LoVo (cell line): ENCODE results near the gene ASXL2.
"Not testable (repeated sequence)": the region's sequence is repeated elsewhere in the genome, so short reads cannot be mapped to it uniquely, and the experiment has no call there.

Experiments
- DNase-seq: peaks from one replicate; pipeline ENCODE4 v3.0.0-alpha.2; 2016; ENCODE audit warnings: low spot score

Gene ASXL2

DNA sequence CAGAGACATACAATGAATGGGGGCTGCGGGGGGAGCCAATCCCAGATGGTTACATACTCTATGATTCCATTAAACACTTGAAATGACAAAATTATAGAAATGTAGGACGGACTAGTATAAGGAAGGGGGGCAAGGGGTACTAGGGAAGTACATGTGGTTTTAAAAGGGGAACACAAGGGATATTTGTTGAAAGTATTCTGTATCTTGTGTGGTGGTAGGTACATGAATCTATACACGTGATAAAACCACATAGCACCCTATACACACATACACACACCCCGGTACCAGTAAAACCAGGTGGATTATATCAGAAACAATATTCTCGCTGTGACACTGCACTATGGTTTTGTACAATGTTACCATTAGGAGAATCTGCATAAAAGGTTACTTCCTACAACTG, 45.4 kb downstream of the ASXL2 start:
- DNase-seq = no peak

DNA sequence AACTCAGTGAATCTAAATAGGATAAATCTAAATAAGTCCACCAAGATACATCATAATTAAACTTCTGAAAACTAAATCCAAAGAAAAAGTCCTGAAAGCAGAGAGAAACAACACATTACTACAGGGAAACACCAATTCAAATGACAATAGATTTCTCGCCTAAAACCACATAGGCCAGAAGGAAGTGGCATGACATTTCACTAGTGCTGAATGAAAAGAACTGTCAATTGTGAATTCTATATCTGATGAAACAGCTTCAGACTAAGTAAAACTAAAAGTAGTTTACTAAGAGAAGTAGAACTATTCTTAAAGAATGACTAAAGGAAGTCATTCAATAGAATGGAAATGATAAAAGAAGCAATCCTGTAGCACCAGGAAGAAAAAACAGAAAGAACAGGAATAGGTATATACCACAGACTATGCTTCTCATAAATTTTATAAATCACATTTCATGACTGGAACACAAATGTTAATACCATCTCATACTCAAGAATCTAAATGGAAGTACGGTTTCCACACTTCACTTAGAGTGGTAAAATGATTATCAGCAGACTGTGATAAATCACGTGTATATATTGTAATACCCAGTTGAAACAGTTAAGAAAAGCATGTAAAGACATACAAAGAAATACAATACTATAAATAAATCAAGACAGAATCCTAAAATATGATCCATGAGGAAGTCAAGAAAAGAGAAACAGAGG, 46.4 kb downstream of the ASXL2 start:
- DNase-seq = no peak

DNA sequence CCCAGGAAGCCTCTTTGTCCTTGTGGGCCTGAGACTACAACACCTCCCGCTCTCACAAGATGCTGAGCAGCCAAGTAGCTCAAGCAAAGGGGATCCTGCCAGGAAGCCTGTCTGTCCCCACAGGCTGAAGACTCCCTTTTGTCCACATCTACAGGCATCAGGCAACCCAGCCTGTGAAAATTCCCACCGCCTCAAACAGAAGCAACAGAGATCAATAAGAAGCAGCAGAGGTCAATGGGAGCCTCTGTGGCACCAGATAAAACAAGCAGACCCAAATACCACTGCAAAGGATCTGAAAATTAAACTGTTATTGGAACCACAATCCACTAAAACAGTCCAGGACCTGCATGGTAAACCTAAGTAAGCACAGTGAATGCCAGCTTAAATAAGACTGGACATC, 48.5 kb downstream of the ASXL2 start:
- DNase-seq = no peak

DNA sequence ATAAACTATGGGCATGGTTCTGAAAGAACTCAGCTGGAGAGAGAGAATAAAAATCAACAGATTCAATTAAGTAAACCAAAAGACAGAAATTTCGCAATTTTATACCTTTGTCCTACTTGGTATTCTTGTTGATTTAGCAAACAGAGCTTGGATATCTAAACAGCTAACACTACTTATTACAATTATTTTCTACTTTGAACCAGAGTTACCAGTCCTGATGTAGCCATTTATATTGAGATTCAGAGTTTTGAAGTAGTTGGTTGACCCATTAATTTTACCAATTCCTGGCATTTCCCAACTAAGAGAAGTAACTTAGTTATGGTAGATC, 48.9 kb downstream of the ASXL2 start:
- no peak for DNase-seq

DNA sequence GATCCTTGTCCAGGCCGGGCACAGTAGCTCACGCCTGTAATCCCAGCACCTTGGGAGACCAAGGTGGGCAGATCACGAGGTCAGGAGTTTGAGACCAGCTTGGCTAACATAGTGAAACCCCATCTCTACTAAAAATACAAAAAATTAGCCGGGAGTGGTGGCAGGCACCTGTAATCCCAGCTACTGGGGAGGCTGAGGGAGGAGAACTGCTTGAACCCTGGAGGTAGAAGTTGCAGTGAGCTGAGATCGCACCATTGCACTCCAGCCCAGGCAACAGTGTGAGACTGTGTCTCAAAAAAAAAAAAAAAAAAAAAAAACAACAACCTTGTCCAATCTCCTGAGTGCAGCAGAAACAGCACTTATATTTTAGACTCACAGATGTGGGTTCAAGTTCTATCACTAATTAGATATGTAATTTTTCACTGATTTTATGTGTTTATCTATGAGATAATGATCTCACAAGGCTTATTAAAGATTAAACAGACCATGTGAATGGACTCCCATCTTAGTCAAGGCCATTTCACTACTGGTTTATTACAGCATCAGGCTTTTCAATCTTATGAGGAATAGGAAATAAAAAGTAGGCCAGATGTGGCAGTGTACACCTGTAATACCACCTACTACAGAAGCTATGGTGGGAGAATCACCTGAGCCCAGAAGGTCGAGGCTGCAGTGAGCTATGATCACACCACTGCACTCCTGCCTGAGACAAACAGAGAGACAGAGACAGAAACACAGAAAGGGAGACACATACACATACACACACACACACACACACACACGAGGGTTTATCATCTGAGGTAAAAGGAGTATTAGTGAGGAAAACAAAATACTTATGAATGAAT, 49.5 kb downstream of the ASXL2 start:
- DNase-seq = not testable (repeated sequence)

DNA sequence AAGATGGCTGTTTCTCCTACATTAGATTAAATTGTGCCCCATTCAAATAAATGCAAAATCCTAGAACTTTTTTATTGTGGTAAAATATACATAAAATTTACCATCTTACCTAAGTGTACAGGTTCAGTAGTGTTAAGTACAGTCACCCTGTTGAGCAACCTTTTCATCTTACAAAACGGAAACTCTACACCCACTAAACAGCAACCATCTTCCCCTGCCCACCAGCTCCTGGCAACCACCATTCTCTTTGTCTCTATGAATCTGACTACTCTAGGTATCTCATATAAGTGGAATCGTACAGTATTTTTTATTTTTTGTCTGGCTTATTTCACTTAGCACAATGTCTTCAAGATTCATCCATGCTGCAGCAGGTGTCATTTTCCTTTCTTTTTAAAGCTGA, 53.0 kb downstream of the ASXL2 start:
- DNase-seq = no peak

DNA sequence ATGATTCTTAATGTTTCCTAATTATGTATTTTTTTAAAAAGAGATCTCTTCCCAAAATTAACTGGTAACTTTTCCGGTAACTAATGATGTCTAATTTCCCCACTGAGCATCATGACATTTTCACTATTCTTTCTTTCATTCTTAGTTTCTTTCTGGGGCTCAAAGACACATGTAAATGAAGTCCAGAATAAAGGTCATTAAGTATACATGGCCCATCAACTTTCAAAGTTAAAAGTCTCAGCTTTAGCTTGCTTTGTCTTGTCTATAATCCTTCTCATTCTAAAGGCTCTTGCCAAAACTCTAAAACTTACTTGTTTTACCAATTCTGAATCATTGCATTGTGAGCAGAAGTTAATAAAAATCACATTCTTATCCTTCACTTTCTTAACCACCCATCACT, 53.6 kb downstream of the ASXL2 start:
- DNase-seq = no peak

DNA sequence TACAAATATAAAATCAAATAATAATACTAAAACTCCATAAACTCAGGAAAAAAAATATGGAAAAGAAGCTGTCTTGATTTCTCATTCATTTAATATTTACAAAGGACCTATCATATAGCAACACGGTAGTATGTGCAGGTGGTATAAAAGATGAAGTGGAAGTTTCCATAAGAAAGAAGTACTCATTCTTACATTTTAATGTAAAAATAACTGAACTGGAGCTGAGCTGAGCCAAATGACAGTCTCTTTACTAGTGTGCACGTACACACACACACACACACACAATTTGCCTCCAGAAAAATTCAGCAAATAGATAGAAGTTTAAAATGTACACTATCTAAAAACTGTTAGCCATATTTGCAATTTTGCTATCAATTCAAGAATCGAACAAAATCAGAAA, 54.1 kb downstream of the ASXL2 start:
- DNase-seq = no peak

DNA sequence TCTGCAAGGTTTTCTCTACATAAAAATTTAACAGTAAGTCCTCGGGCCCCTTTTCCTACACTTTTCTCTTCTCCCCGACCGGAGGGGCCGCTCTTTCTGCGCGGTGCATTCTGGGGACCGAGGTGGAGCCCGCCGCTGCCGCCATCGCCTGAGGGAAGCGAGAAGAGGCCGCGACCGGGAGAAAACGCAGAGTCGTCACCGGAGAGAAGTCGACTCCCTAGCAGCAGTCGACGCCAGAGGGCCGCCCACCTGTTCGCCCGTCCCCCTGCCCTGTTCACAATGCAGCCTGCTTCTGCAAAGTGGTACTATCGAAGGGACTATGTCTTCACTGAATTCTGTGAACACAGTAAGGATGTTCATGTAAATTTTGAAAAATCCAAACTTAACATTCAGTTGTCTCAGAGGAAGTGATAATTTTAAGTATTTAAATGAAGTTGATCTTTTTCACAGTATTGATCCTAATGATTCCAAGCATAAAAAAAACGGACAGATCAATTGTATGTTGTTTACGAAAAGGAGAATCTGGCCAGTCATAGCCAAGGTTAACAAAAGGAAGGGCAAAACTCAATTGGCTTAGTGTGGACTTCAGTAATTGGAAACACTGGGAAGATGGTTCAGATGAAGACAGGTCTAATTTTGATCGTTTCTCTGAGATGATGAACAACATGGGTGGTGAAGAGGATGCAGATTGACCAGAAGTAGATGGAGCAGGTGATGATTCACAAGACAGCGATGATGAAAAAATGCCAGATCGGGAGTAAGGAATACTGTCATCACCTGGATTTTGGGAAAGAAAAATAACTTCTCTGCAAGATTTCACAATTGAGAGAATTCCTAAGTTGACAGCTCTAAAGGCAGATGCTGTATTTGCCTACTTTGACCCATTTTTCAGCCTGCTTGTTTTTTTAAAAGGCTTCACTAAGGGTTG, 55.8 kb downstream of the ASXL2 start:
- no peak for DNase-seq

DNA sequence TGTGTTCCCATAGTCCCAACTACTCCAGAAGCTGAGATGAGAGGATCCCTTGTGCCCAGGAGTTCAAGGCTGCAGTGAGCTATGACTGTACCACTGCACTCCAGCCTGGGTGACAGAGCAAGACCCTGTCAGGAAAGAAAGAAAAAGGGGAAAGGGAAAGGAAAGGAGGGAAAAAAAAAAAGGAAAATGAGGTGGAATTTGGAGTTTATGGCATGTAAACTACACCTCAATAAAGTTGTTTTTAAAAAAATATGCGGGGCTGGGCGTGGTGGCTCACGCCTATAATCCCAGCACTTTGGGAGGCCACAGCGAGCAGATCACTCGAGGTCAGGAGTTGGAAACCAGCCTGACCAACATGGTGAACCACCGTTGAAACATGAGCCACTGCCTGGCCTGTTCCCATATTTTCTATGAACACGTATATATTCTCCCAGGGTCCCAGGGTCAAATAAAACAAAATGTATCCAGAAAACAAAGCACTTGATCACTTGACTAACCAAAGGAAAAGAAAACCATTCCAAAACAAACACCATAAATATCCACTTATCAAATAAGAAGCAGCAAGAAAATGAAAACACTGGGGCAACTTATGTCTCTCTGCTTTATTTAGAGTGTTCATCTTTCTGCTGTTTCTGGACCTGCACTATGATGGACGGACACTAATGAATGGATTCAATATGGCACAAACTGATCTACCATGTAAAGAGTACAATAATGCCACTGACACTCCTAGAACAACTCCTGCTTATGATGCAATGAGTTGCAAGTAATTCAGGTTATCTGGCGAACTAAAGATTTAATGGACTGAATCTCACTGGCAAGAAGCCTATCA, 56.8 kb downstream of the ASXL2 start:
- DNase-seq = peak; percentile 32

DNA sequence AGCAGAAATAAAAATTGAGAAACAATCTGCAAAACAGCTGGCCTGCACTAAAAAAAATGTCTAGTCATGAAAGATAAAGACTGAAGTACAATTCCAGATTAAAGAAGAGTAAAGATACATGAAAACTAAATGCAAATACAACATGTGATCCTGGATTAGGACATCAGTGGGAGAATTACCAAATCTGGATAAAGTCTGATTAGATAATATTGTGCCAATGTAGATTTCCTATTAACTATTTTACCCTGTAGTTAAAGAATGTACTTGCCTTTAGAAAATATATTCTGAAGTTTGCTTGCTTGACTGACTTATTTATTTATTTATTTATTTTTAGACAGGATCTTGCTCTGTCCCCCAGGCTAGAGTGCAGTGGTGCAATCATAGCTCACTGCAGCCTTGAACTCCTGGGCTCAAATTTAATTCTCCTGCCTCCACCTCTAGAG, 58.7 kb downstream of the ASXL2 start:
- DNase-seq = no peak

DNA sequence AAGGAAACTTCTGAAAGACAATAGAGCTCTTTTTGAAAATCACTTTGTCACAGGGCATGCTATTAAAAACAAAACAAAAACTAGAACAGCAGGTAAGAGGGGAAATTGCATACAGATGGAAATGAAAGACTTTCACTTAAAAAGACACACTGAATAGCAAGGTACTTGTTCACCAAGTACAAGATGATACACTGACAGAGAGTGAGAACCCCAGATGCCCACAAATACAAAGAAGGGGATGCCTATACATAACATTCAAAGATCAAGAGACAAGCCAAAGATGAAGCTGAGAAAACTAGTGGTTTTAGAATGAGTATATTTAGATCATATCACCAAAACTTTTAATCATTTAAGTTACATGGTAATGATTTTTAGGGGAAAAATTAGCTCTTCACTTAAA, 60.7 kb downstream of the ASXL2 start:
- DNase-seq = no peak

DNA sequence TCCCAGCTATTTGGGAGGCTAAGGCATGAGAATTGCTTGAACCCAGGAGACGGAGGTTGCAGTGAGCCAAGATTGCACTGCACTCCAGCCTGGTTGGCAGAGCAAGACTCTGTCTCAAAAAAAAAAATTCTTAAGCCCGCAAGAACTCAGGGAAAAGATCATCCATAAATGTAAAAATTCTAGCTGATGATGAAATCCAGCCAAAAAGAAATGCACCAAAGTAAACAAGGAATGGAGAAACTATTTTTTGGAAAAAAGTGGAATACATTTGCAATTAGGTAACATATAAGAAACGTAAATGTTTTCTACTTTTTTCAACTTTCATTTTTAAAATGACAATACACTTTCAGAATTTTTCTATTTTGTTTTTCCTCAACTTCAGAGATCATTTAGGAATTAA, 61.3 kb downstream of the ASXL2 start:
- no peak for DNase-seq

DNA sequence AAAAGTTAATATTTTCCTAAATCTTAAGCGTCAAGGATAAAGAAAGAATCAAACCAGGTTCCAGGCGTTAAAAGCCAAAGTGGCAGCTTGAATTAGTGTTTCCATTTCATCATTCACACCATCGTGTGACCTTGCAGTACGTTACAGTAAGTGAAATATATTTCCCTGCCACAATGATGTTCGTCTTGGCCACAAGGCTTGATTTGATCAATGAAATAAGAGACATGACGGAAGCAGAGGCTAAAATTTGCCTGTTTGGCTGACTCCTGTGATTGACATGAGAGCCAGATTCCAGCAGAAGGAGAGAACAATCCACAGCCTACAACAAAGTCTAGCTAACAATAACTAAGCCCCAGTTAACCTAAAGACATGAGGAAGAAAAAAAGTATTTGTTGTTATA, 62.0 kb downstream of the ASXL2 start:
- no peak for DNase-seq

DNA sequence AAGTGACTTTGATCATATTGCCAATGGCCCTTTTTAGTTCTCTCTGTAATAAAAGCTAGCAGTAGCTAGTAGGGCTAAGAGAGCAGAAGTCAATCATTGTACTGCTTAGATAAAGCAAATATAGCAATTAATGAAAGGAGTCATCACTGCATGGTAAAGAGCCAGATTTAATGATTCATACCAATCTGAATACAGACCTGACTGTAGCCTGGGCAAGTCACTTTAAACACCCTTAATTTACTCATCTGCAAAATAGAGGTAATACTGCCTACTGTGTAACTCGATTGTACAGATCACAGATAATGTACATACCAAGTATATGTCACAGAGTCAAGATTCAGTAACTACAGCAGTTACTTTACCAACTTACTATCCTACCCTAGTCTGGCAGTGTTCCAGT, 63.6 kb downstream of the ASXL2 start:
- DNase-seq = no peak

DNA sequence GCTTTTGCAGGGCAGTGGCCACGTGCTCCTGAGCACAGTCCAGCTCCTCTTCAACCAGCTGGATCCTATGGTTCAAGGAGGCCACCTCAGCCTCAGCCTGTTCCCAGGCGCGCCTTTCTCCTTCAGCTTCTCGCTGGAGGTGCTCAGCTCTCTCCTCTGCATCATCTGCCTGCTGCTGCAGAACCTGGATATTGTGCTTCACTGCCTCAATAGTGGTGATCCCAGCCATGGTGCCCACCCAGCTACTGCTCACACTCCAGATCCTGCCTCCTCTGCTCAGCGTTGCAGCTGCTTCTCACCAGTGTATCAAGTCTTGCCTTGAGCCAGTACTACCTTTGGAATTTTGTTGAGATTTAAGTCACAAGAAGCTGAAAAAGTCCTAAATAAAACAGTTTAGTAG, 67.9 kb downstream of the ASXL2 start:
- DNase-seq = no peak

DNA sequence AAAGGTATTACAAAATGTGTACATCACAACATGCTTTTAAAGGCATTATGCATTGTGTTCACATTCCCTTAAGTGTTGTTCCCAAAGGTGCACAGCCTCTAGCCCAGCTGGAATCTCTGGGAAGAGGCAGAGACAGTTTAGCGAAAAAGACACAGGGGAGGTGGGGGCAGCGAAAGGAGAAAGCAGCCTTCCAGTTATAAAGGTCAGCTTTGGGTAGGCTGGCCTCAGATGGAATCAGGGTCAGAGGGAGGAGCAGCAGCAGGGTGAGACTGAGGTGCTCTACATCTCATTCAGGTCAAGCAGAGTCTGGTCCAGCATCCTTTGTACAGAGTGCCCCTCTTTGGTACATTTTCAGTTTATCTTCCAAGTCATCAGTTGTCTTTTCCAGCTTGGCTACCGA, 68.6 kb downstream of the ASXL2 start:
- DNase-seq = no peak

DNA sequence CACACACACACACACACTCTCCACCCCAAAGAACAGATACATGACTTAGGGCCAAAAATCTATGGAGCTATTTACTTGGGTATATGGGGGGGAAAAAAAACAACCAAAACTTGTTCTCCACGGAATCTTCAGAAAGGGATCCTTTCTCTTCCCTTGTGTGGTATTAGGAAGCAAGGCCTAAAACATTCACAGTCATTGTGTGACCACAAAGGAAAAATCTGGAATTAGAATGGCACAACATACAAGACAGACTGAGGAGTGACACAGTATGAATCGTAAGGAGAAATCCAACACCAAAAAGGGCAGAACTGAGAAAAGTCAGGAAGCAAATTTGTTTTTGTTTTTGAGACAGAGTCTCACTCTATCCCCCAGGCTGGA, 70.3 kb downstream of the ASXL2 start:
- DNase-seq = no peak

DNA sequence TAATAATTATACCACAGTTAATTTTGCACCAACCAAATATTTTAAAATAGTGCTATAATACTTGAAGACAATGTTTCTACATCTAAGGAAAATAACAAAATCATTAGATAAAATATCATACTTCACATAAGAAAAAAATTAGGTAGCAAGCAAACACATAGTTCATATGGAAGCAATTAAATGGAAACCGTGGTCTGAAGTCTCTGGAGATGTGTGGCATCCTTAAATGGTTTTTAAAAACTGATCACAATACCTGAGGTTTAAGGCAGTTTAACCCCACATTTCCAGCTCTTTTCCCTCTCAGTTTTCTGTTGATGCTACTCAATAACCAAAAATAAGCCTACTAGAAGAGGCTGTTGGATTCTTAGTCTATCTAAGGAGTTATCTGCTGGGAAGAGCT, 71.3 kb downstream of the ASXL2 start:
- no peak for DNase-seq

DNA sequence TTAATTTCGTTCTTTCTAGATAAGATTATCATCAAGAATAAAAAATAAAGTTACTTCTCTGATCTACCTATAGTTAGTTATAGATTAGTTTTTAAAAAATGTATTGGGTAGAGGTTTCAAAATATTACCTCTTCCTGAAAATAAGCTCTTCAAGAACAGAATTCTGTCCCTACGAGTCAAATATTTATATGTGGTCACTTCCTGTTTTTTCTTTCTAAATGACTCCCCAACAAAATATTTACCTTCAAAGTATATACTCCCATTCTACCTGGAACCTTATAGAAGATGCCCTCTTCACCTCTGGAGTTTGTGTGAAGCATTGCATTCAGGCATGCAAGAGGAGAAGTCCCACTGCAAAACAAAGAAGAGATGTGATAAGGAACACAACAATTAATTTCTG, 72.3 kb downstream of the ASXL2 start:
- DNase-seq = no peak

DNA sequence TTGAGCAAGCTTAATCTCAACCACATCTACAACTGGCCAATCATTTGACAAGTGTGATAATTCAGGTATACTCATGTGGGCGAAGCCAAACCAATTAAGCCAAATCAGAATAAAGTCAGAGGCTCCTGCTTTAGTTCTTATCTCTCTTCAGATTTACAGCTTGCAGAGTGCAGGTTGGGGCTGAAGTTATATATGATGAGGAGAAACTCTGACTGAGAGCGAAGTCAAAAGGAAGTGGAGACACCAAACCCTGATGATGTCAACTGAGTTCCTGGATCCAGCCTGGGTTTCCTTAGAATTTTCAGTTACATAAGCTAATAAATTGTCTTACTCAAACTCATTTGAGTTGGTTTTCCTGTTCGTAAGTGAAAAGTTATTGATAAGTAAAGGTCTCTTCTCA, 73.9 kb downstream of the ASXL2 start:
- no peak for DNase-seq

DNA sequence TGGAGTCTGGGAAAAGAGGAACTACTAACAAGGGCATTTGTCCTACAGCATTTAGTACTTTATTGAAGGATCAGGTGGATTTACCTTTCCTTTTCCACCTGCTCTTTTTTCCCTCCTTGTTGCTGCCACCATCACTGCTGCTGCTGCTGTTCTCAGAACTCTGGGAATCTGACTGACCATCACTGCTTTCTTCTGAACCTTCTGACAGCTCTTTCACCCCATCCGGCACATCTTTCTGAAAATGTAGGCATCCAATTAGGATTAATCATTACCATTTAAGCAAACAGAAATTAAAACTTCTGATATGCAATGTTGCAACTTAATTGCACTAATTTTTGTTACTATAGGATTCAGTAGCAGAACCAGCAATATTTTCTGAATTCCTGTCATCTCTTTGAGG, 79.0 kb downstream of the ASXL2 start:
- DNase-seq = no peak
